Stimulated activated CD4-positive, alpha-beta T cell treated with anti-CD3 and anti-CD28 coated beads, TNF-alpha, amount 100 ng/mL, for 48 hours (primary cell): Measurements from ENCODE around the gene CNTFR.

Experiments used
- DNase-seq, 3 donors: peaks; one replicate each; pipeline ENCODE4 v3.0.0-alpha.2; 2020; ENCODE audit warnings: low read depth in 3 of 3

CNTFR gene

DNA sequence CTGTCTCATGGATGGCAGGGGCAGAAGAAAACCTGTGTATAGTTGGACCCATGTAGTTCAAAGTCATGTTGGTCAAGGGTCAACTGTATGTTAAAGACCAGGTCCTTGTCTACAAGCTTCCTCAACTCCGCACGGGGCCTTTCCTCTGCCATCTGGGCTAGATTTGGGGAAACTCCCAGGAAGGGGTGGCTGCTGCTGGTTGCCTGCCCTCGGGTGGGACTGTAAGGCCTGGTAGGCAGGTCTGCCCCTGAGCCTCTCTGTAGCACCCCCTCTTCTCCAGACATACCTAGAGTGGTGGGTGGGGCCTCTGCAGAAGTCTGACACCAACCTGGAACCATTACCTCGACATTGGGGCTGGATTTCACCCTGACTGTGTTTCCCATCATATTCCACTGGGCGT lies 82.0 kb downstream of the CNTFR start:
- no peak for DNase-seq

DNA sequence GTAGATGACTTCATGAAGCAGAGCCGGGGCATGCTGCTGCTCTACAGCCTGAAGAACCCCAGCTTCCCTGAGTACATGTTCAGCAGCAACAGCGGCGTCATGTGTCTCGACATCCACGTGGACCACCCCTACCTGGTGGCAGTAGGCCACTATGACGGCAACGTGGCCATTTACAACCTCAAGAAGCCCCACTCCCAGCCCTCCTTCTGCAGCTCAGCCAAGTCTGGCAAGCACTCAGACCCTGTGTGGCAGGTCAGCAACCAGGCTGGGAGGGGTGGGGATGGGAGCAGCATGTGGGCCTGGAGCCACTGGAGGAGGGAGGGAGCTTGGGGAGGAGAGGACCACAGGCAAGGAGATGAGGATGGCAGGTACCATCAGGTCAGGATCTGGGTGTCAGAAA lies 82.9 kb downstream of the CNTFR start:
- no peak for DNase-seq

DNA sequence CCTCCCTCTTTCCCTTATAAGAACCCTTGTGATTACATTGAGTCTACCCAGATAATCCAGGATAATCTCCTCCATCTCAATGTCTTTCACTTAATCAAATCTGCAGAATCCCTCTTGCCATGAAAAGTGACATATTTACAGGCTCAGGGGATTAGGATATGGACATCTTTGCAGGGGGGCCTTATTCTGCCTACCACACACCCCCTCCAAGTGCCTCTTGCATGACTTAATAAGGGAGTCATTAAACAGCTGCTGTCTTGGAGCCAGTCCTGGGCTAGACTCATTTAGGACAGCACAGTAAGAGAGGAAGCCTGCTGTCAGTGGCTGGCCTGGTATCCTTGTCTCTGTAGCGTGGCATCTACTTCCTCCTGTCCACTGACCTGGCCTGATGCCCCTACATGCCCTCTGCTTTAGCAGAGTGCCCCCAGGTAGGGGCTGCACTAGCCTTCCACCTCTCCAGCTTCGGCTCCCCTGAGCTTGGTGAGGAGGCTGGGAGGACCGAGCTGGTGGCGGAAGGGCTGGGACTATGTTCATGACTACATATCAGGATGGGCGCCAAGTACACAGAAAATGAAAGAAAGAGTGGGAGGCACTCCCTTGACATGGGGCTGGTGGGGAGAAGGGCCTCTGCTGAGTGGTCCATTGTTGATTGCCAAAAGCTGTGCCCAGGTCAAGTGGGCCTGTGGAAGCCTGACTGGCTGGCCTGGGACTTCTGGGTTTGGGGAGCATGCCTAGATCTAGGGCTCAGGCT lies 84.0 kb downstream of the CNTFR start:
- no peak for DNase-seq

DNA sequence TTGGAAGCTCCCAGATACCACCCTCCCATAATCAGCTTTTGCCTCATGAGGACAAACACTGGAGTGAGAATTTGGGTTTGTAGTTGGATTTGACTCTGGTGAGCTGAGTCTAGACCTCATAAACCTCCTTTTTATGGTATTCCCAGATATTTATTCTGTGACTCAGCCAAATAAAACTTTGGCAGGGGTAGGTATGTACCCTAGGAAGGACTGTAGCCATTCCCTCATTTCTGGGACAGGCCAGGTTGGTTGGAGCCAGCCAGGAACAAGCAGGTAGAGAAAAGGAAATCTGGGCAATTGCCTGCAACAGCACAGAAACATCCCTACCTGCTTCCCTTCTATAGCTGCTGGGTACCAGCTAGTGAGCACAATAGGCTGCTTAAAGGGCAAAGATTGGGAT lies 86.1 kb downstream of the CNTFR start:
- no peak for DNase-seq

DNA sequence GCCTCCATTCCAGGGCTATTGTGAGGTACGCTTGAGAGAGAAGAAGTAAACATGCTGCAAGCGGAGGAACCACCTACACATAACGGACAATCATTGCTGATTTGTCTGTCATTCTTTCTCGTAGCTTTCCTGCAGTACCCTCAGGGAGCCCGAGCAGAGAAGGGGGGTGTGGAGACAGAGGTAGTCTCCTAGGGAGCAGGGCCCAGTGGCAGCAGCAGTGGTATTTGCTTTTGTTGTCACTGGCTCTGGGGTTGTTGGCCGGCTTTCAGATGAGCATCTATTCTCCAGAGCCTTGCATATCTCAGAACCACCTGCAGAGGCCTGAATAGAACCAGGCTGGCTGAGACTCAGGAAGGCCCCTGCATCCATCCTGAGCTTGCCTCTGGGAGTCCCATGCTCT lies 86.6 kb downstream of the CNTFR start:
- DNase-seq: no peak

DNA sequence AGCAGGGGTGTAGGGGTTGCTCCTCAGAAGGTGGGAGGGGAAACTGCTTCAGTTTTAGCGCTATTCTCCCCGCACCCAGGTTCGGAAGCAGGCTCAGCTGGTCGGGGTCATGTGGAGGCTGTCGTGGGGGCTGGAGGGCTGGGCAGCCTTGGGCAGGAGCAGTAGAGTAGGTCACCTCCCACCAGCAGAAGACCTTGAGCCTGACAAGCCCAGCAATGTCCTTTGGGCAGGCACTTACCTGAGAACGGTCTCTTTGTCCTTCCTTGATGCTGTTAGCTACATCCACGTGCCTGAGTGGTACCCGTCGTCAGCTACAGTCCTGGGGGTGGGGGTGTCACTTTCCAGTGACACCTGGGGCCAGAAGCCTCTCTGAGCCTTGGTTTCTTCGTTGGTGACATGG lies 87.1 kb downstream of the CNTFR start:
- DNase-seq: no peak

DNA sequence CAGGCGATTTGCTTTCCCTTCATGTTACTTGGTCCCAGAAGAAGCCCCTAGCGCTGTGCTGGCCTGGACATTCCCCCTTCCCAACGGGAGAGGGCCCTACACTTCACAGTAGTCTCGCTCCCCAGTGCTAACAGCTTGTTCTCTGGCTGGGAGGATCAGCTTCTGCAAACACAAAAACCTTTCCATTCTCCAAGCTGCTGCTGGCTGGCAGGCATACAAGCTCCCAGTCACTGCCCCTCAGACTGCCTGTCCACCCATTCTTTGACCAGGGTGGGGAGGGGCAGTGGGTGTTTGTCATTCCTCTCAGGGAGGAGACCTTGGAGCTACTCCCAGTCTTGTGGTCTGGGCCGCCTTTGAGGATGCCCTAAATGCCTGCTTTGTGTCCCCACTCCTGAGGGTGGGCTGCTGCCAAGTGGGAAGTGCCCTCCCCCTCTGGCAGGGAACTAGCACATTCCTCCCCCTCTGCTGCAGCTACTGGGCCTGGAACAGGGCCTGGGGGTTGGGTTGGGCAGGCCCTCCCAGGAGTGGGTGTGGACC lies 87.6 kb downstream of the CNTFR start:
- DNase-seq: no peak
